ENCODE data around the gene TSC22D2. TPM values are rescaled to one million over a fixed set of nuclear protein-coding genes. Genes with fewer than 3 reads are reported as not detected.

The TSC22D2 gene
- total RNA-seq, 1 donor = 13.4 TPM

- Histone ChIP-seq H3K4me1 (ENCODE audit: insufficient read depth, low read length) (no peaks in the 10 kb centered on the region), H3K36me3 (ENCODE audit: insufficient read depth, low read length) (no peaks in the 10 kb centered on the region), H3K9me3 (ENCODE audit: low read depth, low read length) (no peaks in the 10 kb centered on the region), H3K27me3 (ENCODE audit: insufficient read depth, low read length) (no peaks in the 10 kb centered on the region), H3K4me3 (ENCODE audit: insufficient read depth, low read length) (no peak overlapping the region), H3K4me2 (ENCODE audit: insufficient read depth, low read length) (no peak overlapping the region), H3K27ac (ENCODE audit: low read depth, low read length) (no peak overlapping the region), H3K79me2 (ENCODE audit: insufficient read depth, low read length) (no peaks in the 10 kb centered on the region), H2AFZ (ENCODE audit: low read length) (no peak overlapping the region), H4K20me1 (ENCODE audit: insufficient read depth, low read length) (no peaks in the 10 kb centered on the region)
- no peak for DNase-seq (ENCODE audit: insufficient read length, low spot score, missing footprints)
- no peak for TF ChIP-seq CTCF (IDR thresholded peaks at IDR 0.05; ENCODE audit: extremely low read depth, low read depth, low read length)
Observed at GRCh38 chr3:150504483-150504882, 96.4 kb downstream of the TSC22D2 start.

- TF ChIP-seq CTCF (IDR thresholded peaks at IDR 0.05; ENCODE audit: extremely low read depth, low read depth, low read length) = no peak
- Histone ChIP-seq H3K4me3 (ENCODE audit: insufficient read depth, low read length) (no peak overlapping the region), H3K27ac (ENCODE audit: low read depth, low read length) (no peak overlapping the region), H3K4me1 (ENCODE audit: insufficient read depth, low read length) (no peaks in the 10 kb centered on the region), H4K20me1 (ENCODE audit: insufficient read depth, low read length) (no peaks in the 10 kb centered on the region), H3K79me2 (ENCODE audit: insufficient read depth, low read length) (no peaks in the 10 kb centered on the region), H3K4me2 (ENCODE audit: insufficient read depth, low read length) (no peak overlapping the region), H3K9me3 (ENCODE audit: low read depth, low read length) (no peaks in the 10 kb centered on the region), H3K27me3 (ENCODE audit: insufficient read depth, low read length) (no peaks in the 10 kb centered on the region), H2AFZ (ENCODE audit: low read length) (no peak overlapping the region), H3K36me3 (ENCODE audit: insufficient read depth, low read length) (no peaks in the 10 kb centered on the region)
- no peak for DNase-seq (ENCODE audit: insufficient read length, low spot score, missing footprints)
Observed at GRCh38 chr3:150508401-150508800, 100.3 kb downstream of the TSC22D2 start.

- Histone ChIP-seq H3K27ac (ENCODE audit: low read depth, low read length) (no peak overlapping the region), H3K27me3 (ENCODE audit: insufficient read depth, low read length) (no peaks in the 10 kb centered on the region), H2AFZ (ENCODE audit: low read length) (no peak overlapping the region), H3K36me3 (ENCODE audit: insufficient read depth, low read length) (no peaks in the 10 kb centered on the region), H3K4me1 (ENCODE audit: insufficient read depth, low read length) (no peaks in the 10 kb centered on the region), H3K4me3 (ENCODE audit: insufficient read depth, low read length) (no peak overlapping the region), H4K20me1 (ENCODE audit: insufficient read depth, low read length) (no peaks in the 10 kb centered on the region), H3K79me2 (ENCODE audit: insufficient read depth, low read length) (no peaks in the 10 kb centered on the region), H3K4me2 (ENCODE audit: insufficient read depth, low read length) (no peak overlapping the region), H3K9me3 (ENCODE audit: low read depth, low read length) (no peaks in the 10 kb centered on the region)
- DNase-seq (ENCODE audit: insufficient read length, low spot score, missing footprints) = no peak
- TF ChIP-seq CTCF (IDR thresholded peaks at IDR 0.05; ENCODE audit: extremely low read depth, low read depth, low read length) = no peak
Observed at GRCh38 chr3:150509780-150510179, 101.7 kb downstream of the TSC22D2 start.

GRCh38 chr3:150511122-150511821 is 103.2 kb downstream of the TSC22D2 start:
- H3K4me2 ChIP-seq (ENCODE audit: insufficient read depth, low read length) = no peak overlapping the region
- TF ChIP-seq CTCF (IDR thresholded peaks at IDR 0.05; ENCODE audit: extremely low read depth, low read depth, low read length) = no peak
- DNase-seq (ENCODE audit: insufficient read length, low spot score, missing footprints) = no peak
- no peaks in the 10 kb centered on the region for H3K4me1 ChIP-seq (ENCODE audit: insufficient read depth, low read length)
- no peaks in the 10 kb centered on the region for H4K20me1 ChIP-seq (ENCODE audit: insufficient read depth, low read length)
- no peaks in the 10 kb centered on the region for H3K9me3 ChIP-seq (ENCODE audit: low read depth, low read length)
- no peaks in the 10 kb centered on the region for H3K36me3 ChIP-seq (ENCODE audit: insufficient read depth, low read length)
- no peak overlapping the region for H3K27ac ChIP-seq (ENCODE audit: low read depth, low read length)
- H3K4me3 ChIP-seq (ENCODE audit: insufficient read depth, low read length) = no peak overlapping the region
- H2AFZ ChIP-seq (ENCODE audit: low read length) = no peak overlapping the region
- no peaks in the 10 kb centered on the region for H3K79me2 ChIP-seq (ENCODE audit: insufficient read depth, low read length)
- H3K27me3 ChIP-seq (ENCODE audit: insufficient read depth, low read length) = no peaks in the 10 kb centered on the region

Measured in osteoblast (primary cell).